Skin of body (tissue), 2 donors: ENCODE results near the gene GM2A. TPM values are rescaled to one million over a fixed set of nuclear protein-coding genes. Genes with fewer than 3 reads are reported as not detected.
"Not testable (repeated sequence)": the region's sequence is repeated elsewhere in the genome, so short reads cannot be mapped to it uniquely, and the experiment has no call there.

Experiments
- DNase-seq: peaks from one replicate; lab custom pipeline; 2025; lab: John Stamatoyannopoulos, UW
- total RNA-seq: library from RNA; depleted of rRNA; stranded (reverse); fragments of >200 nt; gene quantifications from one replicate; pipeline ENCODE4 v1.2.3, GENCODE V29; 2014

GM2A gene
- total RNA-seq, 1 donor from 2014 or later: 26.3 TPM

DNA sequence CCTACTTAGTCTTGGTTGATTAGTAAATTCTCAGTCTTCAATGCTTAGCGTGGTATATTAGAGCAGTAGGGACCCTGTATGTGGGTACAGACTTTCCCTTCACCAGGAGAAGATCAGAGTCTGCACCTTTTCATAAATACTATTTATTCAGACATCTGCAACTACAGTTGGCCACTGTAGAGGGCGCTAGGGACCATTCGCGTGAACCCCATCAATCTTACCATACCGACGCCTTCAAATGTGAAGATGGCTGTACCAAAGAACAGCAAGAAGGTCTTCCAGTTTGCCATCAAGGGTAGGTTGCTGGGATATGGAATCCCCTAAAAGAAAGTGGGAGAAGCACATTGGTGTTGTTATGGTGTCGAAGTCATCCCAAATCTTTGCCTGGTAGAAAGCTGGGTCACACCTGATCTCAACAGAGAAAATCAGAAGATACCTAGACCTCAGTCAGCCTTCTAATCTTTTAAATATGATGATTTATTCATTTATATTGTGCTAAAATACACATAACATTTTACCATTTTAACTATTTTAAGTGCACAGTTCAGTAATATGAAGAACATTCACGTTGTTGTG lies 31.5 kb downstream of the GM2A start:
- DNase-seq: no peak

DNA sequence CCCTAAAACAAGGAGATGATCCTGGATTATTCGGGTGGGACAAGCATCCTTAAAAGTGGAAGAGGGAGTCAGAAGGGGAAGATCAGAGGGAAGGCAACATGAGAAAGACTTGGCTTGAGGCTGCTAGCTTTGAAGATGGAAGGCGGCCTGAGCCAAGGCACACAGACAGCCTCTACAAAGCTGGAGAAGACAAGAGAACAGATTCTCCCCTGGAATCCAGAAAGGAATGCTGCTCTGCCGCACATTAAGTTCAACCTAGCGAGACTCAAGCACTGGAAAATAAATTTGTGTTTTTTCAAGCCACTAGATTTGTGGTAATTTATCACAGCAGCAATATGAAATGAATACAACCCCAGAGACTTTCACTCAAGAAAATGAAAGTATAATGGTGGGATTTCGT lies 32.7 kb downstream of the GM2A start:
- no peak for DNase-seq

DNA sequence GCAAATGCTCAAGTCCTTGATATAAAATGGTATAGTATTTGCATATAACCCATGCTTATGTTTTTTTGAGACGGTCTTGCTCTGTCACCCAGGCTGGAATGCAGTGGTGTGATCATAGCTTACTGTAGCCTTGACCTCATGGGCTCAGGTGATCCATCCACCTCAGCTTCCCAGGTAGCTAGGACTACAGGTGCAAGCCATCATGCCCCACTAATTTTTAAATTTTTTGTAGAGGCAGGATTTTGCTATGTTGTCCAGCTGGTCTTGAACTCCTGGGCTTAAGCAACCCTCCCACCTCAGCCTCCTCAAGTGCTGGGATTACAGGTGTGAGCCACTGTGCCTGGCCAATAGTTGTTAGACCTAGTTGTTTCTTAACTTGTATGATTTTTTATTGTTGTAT lies 33.3 kb downstream of the GM2A start:
- DNase-seq: no peak

DNA sequence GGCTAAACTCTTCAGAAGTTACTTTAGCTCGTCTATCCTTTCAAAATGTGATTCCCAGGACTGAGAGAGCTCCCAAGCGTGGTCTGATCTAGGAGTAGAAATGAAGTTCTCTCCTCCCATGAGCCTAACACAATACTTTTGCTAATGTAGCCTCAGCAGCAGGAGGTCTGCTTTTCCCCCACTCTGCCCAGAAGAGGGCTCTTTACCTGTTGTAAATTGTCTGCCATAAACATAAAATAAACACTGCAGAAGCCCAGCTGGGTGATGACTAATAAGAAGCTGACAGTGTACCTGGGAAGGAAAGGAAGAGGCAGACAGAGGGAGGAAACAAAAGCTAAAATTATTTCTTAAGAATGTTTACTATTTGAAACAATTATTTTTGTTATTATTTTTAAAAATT lies 35.2 kb downstream of the GM2A start:
- no peak for DNase-seq

DNA sequence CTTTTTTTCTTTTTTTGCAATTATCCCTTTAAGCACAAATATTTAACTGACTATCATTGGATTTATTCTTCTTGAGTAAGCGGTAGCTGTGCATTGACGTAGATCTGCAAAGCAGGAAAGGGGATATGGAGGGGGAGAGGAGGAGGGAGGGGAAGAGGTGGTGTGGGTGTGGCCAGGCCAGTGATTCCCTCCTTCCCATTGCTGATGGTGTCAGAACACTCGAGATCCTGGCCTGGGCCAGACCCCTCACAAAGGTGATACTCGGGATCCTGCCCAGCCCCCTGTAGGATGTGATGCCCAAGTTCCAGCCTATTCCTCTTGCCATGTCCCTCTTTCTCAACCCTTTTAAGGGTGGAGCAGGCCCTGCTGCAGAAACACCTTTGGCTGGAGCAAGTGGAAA lies 40.6 kb downstream of the GM2A start:
- no peak for DNase-seq

DNA sequence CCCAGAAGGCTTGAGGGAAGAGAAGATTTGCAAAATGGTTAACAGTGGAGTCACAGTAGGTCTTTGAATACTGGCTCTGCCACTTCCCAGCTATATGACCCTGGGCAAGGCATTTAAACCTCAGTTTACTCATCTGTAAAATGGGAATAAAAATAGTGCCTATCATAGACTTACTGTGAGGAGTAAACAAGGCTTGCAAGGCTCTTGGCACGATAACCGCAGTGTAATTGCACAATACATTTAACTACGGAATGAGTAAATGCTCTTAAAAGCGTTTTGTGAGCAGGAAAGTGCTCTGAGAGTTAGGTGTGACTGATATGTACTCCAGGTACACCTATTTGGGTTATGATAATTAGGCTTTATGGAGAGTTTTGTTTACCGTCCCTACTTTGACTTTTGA lies 42.2 kb downstream of the GM2A start:
- DNase-seq: no peak

DNA sequence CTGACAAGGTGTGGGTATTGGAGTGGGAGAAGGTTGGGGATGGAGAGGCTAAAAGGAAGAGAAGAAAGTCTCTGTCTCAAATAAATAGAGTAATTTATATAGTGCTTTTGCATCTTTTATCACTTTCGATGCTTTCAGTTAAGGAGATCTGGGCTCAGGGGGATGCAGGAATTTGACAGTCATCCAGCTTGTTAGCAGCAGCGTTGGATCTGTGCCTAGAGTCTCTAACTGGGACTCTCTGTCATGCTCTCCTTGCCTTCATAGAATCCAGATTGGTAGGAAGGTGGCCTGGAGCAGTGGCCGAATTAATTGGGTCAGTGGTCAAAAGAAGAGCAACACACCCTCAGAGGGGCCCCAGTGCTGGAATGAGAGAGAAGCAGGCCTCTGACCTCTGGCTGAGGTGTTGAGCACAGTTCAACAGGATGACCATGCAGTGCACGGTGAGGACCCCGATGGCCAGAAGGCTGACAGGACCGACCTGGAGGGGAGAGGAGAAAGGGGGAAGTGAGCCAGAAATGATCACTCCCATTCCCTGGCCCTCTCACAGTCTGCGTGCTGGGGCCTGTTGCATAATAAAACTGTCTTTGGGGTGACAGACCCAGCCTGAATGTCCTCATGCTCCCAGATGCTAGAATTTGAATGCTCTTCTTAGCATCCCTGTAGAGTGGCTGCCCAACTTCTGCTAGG lies 42.9 kb downstream of the GM2A start:
- peak; percentile 16 for DNase-seq

DNA sequence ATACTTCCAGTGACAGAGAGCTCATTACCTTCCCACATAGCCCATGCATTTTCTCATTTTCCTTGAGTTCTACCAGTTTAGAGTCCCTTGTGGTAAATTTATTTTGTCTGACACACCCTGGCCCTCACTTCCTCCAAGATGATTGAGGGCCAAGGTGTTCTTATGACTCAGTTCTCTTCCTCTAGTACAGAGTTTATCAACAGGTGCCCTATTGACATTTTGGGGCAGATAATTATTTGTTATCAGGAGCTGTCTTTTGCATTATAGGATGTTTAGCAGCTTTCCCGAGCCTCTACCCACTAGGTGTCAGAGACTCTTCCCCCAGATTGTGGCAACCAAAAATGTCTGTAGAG lies 43.5 kb downstream of the GM2A start:
- DNase-seq: no peak

DNA sequence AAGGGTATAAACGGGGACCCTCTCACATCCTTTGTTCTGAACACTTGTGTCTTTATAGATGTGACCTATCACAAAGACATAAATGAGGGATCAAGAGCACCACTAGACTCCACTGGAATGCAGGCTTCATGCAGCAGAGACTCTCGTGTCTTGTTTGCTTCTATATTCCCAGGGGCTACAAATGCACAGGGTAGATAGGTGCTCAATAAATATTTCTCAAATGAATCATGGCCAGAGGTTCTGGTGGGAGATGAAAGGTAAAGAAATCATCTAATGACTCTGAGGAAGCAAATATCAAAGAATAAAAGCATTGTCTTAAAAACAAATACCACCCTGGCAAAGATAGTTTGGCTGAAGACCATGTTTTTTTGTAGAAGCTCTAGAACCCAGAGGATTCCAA lies 44.0 kb downstream of the GM2A start:
- no peak for DNase-seq

DNA sequence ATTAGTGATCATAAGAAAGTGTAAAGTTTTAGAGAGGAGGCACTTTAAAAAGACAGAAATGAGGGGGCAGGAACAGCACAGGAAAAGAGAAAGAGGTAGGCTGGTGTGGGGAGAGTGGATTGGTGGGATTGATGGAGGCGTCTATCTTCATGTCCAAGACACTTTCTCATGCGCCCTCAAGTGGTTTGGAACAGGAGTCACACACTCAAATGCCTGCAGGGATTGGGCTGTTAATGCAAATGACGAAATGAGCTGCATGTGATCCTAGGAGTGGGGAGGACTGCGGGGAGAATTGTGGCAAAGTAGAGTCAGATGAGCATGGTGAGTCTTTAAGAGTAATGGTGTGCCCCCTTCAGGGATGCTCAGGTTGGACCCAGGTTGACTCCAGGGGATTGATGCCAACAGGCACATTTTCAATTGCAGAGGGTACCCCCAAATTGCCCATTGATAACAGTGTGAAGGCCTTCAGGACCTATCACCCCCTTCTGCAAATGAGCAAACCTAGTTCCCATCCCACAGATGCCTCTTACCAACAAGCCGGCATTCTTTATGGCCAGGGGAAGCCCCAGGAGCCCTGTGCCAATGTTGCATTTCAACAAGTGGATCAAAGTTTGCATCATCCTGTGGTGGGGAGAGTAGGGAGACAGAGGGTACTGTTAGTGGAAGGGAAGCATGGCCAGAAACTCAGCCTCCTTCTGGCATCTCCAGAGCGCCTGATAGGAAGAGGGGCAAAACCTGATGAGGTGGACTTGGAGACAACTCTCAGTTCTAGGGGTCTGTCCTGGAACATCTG lies 45.3 kb downstream of the GM2A start:
- no peak for DNase-seq

DNA sequence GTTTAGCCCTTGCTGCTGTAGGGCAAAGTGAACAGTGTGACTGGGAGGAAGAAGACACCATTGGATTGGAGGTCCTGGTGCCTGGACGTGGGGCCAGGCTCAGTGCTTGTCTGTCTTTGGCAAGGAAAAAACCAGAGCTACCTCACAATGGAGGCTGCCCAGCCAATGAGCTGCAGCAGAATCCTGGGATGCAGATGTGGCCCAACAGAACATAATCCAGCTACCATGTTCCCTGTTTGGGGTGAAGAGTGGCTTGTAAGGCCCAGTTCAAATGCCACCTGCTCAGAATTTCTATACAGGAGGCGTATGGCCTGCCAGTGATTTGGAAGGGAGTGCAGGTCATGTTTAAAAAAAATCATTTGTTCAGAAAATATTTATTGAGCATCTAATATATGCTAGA lies 50.7 kb downstream of the GM2A start, which contains the start of gene SLC36A3:
SLC36A3 (minus strand) TSS at position 101 of the 400 bp plus-strand sequence. CDS start 412 bp downstream, outside the sequence.
- DNase-seq: no peak

DNA sequence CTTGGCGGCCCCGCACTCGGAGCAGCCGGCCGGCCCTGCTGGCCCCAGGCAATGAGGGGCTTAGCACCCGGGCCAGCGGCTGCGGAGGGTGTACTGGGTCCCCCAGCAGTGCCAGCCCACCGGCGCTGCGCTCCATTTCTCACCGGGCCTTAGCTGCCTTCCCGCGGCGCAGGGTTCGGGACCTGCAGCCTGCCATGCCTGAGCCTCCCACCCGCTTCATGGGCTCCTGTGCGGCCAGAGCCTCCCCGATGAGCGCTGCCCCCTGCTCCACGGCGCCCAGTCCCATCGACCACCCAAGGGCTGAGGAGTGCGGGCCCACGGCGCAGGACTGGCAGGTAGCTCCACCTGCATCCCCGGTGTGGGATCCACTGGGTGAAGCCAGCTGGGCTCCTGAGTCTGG lies 56.3 kb downstream of the GM2A start:
- not testable (repeated sequence) for DNase-seq

DNA sequence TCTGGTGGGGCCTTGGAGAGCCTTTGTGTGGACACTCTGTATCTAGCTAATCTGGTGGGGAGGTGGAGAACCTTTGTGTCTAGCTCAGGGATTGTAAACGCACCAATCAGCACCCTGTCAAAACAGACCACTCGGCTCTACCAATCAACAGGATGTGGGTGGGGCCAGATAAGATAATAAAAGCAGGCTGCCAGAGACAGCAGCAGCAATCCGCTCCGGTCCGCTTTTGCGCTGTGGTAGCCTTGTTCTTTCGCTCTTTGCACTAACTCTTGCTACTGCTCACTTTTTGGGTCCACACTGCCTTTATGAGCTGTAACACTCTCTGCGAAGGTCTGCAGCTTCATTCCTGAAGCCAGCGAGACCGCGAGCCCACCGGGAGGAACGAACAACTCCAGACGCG lies 56.8 kb downstream of the GM2A start:
- not testable (repeated sequence) for DNase-seq

DNA sequence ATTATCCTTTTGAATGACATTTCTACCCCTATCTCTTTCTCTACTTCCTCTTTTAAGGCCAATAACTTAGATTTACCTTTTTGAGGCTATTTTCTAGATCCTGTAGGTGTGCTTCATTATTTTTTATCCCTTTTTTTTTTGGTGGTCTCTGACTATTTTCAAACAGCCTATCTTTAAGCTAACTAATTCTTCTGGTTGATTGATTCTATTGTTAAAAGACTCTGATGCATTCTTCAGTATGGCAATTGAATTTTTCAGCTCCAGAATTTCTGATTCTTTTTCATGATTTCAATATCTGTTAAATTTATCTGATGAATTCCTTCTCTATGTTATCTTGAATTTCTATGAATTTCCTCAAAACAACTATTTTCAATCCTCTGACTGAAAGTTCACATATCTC lies 57.9 kb downstream of the GM2A start:
- DNase-seq: no peak

DNA sequence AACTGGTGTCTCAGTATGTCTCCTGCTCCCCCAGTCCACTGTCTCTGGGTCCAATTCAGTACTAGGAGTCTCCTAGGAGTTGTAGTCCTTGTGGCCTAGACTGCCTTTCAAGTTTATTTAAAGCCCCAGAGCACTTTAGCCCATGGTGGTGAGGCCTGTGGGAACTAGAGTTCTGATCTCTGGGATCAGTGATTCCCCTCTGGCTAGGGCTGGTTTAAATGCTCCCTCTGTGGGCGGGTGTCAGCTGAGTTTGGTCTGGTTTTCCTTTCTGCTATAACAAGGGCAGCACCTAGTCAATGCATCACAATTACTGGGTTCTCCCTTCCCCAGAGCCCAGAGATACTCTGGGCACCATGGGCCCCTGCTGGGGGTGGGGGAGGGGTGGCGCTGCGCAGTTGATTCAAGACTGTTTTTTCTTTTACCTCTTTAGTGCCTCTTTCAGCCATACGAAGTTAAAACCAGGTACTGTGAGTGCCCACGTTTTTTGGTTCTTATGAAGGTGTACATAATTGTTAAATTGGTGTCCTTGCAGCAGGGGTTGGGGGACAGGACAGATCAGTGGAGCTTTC lies 59.9 kb downstream of the GM2A start:
- DNase-seq: no peak

DNA sequence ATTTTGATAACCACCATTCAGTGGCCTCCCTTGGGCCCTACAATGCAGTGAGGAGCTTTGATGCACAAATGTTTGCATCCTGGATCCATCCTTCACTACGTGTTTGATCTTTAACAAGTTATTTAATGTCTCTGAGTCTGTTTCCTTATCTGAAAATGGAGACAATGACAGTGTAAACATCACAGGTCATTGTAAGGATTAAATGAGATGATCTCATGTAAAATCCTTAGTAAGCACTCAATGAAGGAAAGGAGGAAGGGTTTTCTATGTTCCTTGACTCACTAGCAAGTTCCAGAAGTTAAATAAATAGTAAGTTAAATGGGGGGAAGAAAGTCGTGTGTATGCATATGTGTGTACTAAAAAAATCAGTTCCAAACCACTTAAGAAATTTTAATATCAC lies 60.4 kb downstream of the GM2A start:
- DNase-seq: no peak

DNA sequence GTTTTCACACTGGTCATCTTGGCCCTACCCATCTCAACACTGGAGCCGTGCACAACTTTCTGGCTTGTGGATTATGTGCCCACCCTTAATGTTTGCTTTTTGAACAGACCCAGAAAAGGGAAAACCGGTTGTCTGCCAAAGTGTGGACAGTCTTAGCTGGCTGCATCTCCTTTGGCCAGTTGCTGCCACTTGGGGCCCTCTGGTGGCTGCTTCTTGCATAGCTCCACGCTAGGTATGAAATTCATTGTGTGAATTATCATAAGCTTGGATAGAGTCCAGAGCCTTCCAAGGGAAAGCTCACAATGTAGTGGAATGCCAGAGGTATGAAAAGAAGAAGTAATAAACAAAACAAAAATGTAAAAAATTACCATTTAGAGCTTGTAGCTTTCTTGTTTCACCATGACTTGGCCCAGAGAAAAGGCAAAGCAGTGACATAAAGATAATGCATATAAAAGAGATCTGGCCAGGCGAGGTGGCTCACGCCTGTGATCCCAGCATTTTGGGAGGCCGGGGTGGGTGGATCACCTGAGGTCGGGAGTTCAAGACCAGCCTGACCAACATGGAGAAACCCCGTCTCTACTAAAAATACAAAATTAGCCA lies 63.1 kb downstream of the GM2A start:
- peak; percentile 13 for DNase-seq

DNA sequence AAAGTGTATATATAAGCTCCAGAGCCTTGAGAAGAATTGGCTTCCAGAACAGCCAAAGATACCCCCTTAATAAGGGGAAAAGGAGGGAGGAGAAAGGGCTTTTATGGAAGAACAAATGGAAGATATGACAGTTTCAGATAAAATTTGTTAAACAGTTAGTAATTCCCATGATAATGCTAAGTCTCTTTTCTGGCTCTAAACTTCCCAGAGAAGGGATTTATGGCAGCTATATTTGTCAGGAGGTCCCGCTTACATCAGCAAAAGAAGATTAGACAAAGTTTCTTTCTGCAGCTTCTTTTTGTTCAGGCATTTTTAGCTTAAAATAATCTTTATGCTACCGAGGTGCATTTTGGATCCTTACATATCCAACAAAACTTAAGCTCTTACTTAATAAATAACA lies 64.9 kb downstream of the GM2A start:
- no peak for DNase-seq

DNA sequence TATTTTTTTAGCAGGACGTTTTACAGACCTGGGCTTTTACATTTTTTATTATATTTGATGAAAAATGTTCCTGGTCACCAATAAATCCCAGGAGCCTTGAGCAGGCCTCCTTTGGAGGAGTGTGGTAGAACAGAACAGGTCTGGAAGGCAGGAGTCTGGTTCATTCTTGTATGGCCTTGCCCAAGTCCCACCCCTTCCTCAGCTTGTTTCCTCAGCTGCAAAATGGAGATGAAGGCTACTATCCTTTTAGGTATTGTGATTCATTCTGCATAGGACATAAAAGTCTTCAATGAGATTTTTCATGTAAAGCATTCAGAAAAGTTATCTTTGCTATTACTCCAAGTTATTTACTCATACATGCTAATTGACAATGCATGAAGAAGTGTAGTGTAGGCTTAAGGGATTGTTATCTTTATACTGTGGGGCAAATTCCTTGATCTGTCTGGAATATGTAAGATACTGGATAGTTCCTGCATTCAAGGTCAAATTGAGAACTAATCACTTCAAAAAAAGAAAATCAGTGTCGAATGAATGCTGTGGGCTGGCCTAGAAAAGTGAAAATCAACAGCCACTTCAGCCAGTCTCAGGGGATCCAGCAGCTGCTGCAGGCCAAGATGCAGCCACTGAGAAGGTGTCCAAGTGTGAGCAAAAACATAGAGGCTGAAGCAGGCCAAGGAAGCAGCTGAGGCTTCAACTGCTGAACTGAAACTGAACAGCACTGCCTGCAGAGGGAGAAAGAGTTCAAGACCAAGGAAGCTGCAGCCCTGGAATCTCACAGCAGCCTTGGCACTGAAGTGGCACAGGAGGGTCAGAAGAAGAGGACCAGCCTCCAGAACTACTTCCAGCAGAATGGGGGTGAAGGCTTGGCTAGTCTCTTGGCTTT lies 66.1 kb downstream of the GM2A start:
- no peak for DNase-seq
